IPS DF 19.7 (cell line): ENCODE results near the gene PHETA2.
A peak's percentile ranks its signal among the peaks of the same experiment; 100 is the strongest.

Source experiments
- DNase-seq: peaks from one replicate; pipeline ENCODE4 v3.0.0-alpha.2; 2013; ENCODE audit warnings: low read depth, low spot score

The PHETA2 gene, protein sequence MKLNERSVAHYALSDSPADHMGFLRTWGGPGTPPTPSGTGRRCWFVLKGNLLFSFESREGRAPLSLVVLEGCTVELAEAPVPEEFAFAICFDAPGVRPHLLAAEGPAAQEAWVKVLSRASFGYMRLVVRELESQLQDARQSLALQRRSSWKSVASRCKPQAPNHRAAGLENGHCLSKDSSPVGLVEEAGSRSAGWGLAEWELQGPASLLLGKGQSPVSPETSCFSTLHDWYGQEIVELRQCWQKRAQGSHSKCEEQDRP

DNA sequence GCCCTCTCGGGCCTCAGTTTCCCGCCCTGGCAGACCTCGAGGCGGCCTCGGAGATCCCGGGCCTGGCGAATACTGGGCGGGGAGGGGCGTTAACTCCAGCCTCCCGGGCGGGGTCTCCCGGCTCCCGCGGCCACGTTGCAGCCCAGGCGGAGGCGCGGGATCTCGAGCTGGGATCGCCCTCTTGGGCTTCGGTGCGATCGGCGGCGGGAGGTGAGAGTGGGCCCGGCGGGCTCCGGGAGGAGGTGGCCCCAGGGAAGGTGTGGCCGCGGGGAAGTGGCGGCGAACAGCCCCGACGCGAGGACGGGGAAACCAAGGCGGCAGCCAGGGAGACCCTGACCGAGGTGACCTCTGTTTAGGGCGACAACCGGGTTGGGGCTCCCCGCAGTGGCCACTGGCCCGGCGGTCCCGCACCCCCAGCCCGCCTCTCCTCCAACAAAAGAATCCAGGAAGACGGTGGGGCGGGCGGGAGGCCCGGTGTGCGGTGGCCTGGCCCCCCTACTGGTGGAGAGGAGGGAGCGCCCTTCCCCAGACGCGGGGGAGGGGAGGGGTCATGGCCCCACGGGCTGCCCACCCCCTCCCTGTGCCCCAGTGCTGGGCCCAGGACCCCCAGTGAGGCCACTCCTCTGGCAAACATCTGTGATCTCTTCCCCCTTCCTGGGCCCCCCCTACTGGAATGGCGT lies at the start of gene PHETA2:
Gene PHETA2 (plus strand): TSS at position 117 of the 680 bp plus-strand sequence. CDS start 3,046 bp downstream, outside the sequence.
- no peak for DNase-seq

DNA sequence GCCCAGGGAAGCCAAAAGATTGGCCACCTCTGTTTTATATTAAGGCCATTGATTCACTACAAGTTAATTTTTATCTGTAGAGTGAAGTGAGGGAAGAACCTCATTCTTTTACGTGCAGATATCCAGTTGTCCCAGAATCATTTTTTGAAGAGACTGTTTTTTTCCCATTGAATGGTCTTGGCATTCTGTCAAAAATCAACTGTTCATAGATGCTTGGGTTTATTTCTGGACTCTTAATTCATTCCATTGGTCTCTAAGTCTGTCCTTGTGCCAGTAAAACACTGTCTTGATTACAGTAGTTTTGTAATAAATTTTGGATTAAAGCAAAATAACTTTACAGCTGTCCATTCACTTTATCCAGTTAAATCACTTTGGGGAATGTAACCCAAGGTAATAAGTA lies 48.6 kb upstream of the PHETA2 start:
- DNase-seq, result no peak

DNA sequence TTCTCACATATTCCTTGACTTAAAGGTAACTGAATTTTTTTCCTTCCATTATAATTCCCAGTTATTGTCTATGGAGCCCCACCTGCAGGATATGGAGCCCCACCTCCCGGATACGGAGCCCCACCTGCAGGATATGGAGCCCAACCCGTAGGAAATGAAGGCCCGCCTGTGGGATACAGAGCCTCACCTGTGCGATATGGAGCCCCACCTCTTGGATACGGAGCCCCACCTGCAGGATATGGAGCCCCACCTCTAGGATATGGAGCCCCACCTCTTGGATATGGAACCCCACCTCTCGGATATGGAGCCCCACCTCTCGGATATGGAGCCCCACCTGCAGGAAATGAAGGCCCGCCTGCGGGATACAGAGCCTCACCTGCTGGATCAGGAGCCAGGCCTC lies 47.3 kb upstream of the PHETA2 start:
- DNase-seq, result peak; percentile 2

DNA sequence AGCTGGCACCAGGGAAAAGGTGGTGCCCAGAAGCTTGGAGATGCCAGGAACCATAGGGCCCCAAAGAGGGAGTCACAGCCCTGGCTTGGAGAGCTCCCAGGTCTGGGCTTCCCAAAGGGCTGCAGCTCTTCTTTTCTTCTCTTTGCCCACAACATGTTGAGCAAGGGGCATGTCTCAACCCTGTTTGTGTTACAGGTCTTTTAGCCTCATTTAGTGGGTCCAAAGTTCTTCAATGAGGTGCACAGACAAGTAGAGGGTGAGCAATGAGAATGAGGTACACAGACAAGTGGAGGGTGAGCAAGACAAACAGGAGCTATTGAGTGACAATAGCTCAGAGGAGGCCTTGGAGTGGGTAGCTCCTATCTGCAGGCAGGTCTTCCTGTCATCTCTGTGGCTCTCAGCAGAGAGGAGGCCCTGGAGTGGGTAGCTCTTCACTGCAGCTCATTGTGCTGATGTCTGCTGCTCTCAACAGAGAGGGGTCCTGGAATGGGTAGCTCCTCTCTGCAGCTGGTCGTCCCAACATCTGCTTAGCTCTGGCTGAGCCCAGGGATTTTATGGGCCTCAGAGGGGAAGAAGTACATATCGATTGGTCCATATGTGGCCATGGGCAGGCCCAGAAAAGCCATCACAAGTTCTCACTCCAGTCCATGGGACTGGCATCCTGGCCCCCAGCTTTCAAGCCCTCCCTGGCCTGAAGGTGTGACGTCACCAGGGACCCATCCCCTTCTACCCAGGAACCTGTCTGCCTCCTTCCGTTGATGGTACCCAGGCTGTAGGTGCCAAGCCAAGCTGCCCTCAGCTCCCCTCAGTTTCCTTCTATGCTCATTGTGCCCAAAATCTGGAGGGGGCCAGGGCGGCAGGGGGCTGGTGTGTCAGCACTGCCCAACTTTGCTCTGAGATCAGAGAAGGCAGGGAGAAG lies 40.5 kb upstream of the PHETA2 start:
- no peak for DNase-seq

DNA sequence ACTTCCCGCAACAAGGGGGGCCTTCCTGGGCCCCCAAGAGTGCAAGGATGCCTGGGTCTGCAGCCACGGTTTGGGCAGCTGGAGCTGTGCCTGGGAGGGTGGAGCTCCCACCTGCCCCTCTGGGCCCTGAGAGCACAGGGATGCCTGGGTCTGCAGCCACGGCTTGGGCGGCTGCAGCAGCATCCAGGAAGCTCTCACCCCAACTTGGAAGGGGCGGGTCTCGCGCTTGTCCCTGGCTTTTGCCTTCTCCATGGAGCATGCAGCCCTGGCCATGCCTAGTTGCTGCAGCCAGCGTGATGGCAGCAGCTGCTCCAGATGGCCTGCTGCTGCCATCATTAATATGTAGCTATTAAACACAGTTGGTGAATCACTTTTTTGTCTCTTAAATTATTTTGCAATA lies 38.8 kb upstream of the PHETA2 start:
- no peak for DNase-seq

DNA sequence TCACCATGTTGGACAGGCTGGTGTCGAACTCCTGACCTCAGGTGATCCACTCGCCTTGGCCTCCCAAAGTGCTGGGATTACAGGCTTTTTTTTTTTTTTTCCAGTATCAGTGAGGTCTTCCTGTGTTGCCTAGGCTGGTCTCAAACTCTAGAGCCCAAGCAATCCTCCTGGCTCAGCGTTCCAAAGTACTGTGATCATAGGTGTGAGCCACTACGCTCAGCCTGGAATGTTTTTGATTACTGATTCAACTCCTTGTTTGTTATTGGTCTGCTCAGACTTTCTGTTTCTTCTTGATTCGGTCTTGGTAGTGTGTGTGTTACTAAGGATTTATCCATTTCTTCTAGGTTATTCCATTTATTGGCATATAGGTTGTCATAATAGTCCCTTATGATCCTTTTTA lies 34.8 kb upstream of the PHETA2 start:
- DNase-seq, result no peak

DNA sequence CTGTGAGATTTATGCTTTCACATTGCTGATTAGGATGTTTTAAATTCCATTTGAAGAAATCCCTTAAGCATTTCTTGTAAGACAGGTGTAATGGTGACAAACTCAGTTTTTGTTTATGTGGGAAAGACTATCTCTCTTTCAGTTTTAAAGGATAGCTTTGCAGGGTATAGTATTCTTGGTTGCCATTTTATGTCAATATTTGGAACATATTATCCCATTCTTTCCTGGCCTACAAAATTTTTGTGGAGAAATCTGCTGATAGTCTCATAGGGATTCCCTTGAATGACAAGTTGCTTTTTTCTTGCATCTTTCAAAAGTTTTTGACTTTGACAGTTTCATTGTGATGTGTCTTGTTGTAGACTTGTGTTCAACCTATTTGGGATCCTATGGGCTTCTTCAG lies 32.3 kb upstream of the PHETA2 start:
- DNase-seq, result no peak

DNA sequence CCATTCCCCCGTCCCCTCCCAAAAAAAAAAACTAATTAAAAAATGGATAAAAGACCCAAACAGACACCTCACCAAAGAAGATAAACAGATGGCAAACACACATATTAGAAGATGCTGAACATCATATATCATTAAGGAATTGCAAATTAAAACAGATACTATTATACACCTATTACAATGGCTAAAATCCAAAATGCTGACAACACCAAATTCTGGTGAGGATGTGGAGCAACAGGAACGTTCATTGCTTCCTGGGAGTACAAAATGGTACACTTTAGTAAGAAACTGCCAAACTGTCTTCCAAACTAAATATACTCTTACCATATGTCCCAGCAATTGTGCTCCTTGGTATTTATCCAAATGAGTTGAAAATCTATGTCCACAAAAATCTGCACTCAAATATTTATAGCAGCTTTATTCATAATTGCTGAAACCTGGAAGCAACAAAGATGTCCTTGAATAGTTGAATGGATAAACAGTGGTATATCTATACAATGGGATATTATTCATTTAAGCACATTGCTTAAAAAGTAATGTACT lies 23.3 kb upstream of the PHETA2 start:
- no peak for DNase-seq

DNA sequence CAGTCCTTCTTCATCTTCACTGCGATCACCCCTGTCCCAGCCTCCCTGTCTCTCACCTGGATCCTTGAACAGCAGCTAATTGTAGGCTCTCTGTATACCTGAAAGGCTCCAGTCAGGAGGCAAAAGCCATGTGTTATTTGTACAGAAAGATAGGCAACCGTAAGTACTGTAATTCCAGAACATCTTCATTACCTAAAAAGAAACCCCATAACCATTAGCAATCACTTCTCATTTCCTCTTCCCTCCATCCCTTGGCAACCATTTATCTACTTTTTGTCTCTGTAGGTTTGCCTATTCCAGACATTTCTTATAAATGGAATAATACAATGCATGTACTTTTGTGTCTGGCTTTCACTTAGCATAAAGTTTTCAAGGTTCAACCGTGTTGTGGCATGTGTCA lies 21.3 kb upstream of the PHETA2 start:
- DNase-seq, result no peak

DNA sequence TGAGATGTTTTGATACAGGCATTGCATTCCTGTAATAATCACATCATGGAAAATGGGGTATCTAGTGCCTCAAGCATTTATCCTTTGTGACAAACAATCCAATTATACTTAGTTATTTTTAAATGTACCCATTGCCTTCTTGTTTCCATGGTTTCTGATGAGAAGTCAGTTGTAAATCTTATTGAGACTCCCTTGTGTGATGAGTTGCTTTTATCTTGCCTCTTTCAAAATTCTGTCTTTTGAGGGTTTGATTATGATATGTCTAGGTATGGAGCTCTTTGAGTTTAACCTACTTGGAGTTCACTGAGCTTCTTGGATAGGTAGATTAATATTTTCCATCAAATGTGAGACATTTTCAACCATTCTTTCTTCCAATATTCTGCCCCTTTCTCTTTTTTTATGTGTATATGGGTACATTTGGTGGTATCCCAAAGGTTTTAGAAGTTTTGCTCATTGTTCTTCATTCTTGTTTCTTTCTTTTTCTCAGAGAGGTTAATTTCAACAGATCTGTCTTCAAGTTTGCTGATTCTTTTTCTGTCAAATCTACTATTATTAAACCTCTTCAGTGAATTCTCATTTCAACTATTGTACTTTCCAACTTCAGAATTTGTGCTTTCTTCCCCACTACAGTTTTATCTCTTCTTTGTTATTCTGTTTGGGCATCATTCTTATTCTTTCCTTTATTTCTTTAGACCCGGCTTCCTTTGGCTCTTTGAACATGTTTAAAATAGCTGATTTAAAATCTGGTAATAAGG lies 17.1 kb upstream of the PHETA2 start:
- DNase-seq, result no peak

DNA sequence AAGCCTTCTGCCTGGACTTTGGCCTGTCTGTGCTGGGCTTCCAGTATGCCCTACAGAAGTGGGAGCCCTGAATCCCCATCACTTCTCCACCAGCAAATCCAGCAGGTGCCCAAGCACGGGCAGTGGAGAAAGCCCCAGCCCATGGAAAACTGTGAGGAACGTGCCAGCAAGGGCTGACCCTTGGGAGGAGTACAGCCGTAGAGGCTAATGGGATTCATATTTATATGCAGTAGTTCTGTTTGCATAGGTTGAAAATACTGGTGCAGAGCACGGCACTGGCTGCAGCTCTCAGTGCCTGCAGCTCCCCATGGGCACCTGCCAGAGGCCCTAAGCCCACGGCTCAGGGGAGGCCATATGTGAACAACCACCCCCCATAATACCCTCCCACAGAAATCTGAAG lies 13.6 kb upstream of the PHETA2 start:
- no peak for DNase-seq

DNA sequence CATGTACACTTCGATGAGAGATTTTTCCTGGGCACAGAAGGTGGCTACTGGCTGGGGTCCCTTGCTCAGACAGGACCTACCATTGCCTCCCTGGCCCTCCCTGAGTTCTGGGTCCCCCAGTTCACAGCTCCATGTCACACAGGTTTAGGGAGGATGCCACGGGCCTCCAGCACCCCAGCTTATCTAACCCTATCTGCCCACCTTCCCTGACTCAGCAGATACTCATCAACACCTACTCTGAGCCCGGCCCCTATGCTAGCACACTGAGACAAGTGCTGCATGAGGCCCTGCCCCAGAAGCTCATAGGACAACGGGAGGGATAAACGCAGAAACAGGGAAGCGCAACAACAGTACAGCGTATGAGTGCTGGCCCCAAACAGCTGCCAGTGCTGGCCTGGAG lies 13.0 kb upstream of the PHETA2 start:
- DNase-seq, result no peak

DNA sequence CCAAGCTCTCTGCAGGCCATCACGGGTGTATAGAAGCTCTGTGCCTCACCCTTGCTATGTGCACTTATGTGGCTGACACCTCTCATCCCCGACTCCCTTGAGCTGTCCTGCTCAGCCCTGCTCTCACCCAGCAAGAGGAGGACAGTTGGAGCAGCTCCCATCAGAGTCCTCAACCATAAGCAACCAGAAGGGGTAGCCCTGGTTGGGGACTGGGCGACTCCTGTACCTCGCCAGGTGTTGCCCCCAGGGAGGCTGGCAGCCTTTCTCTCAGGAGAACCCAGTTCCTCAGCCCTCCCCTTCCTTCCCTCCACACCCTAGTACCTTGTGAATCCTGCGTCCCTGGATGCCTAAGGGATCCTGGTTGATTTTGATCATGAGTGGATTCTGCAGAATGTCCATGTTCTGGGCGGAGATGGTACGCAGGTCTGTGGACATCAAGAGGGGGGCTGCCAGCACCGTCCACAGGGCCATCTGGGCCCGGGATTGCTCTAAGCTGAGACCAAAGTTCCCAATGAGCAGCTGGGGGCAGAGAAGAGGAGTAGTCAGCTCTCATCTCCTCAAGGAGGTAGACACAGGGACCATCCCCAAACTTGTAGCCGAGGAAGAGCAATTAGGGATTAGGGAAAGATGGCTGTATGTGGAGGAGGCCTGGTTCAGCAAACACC lies 11.4 kb upstream of the PHETA2 start:
- DNase-seq, result no peak

DNA sequence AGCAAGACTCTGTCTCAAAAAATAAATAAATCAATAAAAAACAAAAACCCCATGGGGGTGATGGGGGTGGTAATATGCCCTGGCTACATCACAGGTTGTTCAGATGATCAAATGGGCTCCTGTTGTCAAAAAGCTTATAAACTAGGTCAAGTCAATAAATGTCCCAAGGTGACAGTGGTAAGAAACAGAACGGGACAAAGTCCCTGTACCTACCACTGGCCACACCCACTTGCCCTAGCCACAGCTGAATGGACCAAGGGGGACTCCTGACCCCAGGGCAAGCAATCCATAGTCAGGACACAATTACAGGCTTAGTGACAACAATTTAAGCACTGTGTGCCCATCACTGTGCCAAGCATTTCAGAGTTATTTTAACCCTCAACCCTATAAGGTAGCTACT lies 9.4 kb upstream of the PHETA2 start:
- no peak for DNase-seq

DNA sequence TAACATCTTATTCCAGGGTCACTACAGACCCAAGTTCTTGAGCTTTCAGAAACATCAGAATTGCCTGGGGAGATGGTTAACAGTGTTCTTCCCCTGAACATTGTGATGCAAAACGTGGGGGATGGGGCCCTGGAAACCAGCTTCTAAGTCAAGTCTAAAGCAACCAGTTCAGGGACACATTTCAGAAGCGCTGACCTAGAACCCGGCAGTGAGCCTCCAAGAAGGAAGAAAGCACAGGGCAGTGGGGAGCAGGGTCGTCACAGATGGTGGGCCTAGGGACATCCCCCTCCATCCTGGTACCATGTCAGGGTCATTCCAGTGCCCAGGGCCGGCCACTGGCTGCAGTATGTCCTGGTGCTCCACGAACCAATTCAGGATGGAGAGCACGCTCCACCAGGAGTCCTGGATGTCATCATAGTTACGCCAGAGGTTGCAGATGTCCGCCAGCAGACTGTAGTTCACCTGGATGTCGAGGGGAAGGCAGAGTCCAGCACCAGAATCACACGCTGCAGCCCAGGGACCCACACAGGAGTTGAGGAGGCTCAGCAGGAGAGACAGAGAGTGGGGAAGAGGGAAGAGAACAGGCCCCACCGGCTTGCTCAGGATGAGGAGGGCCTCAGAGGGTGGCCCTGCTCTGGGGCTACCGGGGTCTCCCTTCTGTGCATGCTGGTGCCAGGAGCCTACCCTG lies 8.5 kb upstream of the PHETA2 start:
- peak; percentile 69 for DNase-seq

DNA sequence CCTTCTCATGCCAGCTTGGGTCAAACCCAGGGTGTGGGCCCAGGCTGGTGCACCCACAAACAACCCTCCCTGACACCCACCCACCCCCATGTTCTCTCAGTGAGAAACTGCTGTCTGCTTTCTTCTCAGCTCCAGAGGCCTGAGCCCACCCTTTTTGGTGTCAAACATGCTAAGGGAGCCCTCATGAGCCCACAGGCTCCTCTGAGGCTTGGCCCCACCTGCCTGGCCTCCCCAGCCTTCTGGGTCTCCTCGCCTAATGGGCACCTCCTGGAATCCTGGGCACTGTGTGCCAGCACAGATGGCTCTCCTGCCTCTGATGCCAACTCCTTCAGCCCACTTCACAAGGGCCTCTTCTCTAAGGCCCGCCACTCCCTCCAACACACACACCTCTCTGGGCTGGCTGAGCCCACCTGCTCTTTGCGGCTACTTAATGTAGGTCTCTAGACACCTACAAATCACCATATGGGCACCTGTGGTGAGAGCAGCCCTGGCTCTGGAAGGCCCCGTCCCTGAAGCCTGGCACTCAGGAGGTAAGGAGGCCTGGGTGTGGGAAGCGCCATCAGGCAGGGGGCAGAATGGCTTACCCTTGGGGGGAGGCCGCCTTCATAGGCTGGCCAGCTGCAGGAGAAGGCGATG lies 7.8 kb upstream of the PHETA2 start:
- DNase-seq, result no peak

DNA sequence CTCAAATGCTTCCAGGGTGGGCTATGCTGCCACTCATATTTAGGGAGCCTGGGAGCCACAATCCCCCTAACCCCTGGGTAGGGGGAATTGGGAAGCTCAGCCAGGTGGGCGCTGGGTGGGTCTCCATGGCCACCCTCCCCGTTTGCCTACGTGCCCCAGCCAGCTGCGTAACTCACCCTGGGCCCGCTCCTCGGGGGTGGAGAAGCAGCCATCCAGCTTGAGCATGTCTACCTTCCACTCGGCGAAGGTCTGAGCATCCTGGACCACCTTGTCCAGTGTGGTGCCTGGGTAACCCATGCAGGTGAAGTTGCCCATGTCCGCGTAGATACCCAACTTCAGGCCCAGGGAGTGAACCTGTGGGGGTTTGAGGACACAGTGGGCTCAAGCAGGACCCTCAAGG lies 7.1 kb upstream of the PHETA2 start:
- no peak for DNase-seq

DNA sequence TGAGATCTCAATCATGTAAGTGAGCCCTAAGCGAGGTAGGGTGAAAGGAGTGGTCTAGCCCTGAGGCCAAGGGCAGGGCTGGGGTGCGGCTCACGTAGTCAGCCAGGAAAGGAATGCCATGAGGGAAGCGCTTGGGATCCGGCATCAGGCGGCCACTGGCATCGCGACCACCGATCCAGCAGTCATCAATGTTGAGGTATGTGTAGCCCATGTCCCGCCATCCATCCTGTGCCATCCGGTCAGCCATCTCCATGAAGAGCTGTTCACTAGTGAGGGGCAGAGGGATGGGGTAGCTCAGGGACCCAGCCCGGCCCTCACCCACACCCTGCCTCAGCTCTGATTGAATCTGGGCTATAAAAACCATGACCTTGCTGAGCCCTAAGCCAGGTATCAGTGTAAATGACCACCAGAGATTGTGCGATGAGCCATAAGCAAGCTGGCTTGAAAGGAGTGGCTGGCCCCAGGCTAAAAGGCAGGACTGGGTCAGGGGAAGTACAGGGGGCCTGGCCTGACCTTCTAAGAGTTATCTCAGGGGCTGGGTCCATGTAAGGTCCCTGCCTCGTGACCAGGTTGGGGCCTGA lies 6.3 kb upstream of the PHETA2 start:
- DNase-seq, result no peak

DNA sequence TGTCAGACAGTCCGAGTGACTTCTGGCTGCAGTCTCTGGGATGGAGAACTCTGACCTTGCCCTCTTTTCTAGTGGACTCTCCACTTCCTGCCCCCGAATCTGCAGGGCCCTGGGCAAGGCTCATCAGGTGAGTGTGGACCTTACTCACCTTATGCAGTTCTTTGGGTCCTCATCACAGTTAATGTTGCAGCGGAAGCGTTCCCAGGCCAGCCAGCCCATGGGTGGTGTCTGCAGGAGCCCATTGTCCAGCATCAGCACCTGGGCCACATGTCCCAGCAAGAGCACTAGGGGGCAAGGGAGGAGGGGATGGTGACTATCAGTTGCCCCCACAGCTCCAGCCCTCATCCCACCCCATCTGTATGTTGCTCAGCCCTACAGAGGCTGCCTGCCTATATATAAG lies 5.8 kb upstream of the PHETA2 start:
- no peak for DNase-seq
